ENCODE measurements around the gene ELAVL3.
"Not testable (repeated sequence)": the region's sequence is repeated elsewhere in the genome, so short reads cannot be mapped to it uniquely, and the experiment has no call there.

ELAVL3 gene

GRCh38 chr19:11418549-11419506, 62.0 kb downstream of the ELAVL3 start, which contains the start of gene RGL3:
Gene RGL3, minus strand, starts transcription at chr19:11419314. Its CDS starts 36 bp downstream, at chr19:11419278.
- Mint-ChIP-seq H3K27me3 (peaks cover 71% of the 10 kb centered on the region), H3K4me1 (peaks cover 53% of the 10 kb centered on the region), H3K36me3 (no peaks in the 10 kb centered on the region), H3K4me3 (peak within 1 kb of the TSS; percentile 72), H3K27ac (peak within 1 kb of the TSS; percentile 58), H3K9me3 (no peaks in the 10 kb centered on the region)
- no peak for ATAC-seq

- Mint-ChIP-seq H3K36me3 (no peaks in the 10 kb centered on the region), H3K27ac (peak overlapping the region; percentile 58), H3K27me3 (peaks cover 64% of the 10 kb centered on the region), H3K4me1 (peaks cover 46% of the 10 kb centered on the region), H3K9me3 (no peaks in the 10 kb centered on the region), H3K4me3 (peak overlapping the region; percentile 72)
- no peak for ATAC-seq
These were observed 62.7 kb downstream of the ELAVL3 start for GRCh38 chr19:11418094-11418548.

GRCh38 chr19:11416346-11417052, 64.3 kb downstream of the ELAVL3 start:
- H3K36me3 Mint-ChIP-seq, result no peaks in the 10 kb centered on the region
- no peak overlapping the region for H3K4me3 Mint-ChIP-seq
- ATAC-seq, result no peak
- peaks cover 48% of the 10 kb centered on the region for H3K27me3 Mint-ChIP-seq
- H3K27ac Mint-ChIP-seq, result no peak overlapping the region
- H3K4me1 Mint-ChIP-seq, result peaks cover 30% of the 10 kb centered on the region
- H3K9me3 Mint-ChIP-seq, result no peaks in the 10 kb centered on the region

- H3K4me1 Mint-ChIP-seq, result peaks cover 16% of the 10 kb centered on the region
- ATAC-seq, result no peak
- no peaks in the 10 kb centered on the region for H3K9me3 Mint-ChIP-seq
These were observed 66.3 kb downstream of the ELAVL3 start for GRCh38 chr19:11414544-11414943.

GRCh38 chr19:11410682-11411081, 70.2 kb downstream of the ELAVL3 start:
- H3K9me3 Mint-ChIP-seq, result no peaks in the 10 kb centered on the region
- H3K36me3 Mint-ChIP-seq, result no peaks in the 10 kb centered on the region
- no peak overlapping the region for H3K4me3 Mint-ChIP-seq

More at GRCh38 chr19:11414544-11414943, 66.3 kb downstream of the ELAVL3 start:
- no peak overlapping the region for H3K4me3 Mint-ChIP-seq
- H3K36me3 Mint-ChIP-seq, result no peaks in the 10 kb centered on the region
- H3K27ac Mint-ChIP-seq, result no peak overlapping the region
- H3K27me3 Mint-ChIP-seq, result peaks cover 43% of the 10 kb centered on the region

GRCh38 chr19:11408591-11408990, 72.3 kb downstream of the ELAVL3 start:
- H3K4me1 Mint-ChIP-seq, result peaks cover 7% of the 10 kb centered on the region
- no peak for ATAC-seq
- H3K4me3 Mint-ChIP-seq, result no peak overlapping the region
- no peaks in the 10 kb centered on the region for H3K36me3 Mint-ChIP-seq
- no peaks in the 10 kb centered on the region for H3K9me3 Mint-ChIP-seq
- H3K27ac Mint-ChIP-seq, result no peak overlapping the region
- H3K27me3 Mint-ChIP-seq, result peaks cover 18% of the 10 kb centered on the region

More at GRCh38 chr19:11410682-11411081, 70.2 kb downstream of the ELAVL3 start:
- peaks cover 7% of the 10 kb centered on the region for H3K4me1 Mint-ChIP-seq
- H3K27me3 Mint-ChIP-seq, result peaks cover 18% of the 10 kb centered on the region
- no peak for ATAC-seq
- H3K27ac Mint-ChIP-seq, result no peak overlapping the region

GRCh38 chr19:11406703-11407236, 74.1 kb downstream of the ELAVL3 start:
- peaks cover 18% of the 10 kb centered on the region for H3K27me3 Mint-ChIP-seq
- not testable (repeated sequence) for H3K36me3 Mint-ChIP-seq, H3K4me3 Mint-ChIP-seq, ATAC-seq, H3K27ac Mint-ChIP-seq, H3K4me1 Mint-ChIP-seq, H3K9me3 Mint-ChIP-seq

- Mint-ChIP-seq H3K4me3 (no peak overlapping the region), H3K9me3 (no peaks in the 10 kb centered on the region), H3K4me1 (peaks cover 7% of the 10 kb centered on the region), H3K36me3 (no peaks in the 10 kb centered on the region), H3K27me3 (peaks cover 15% of the 10 kb centered on the region), H3K27ac (no peak overlapping the region)
- ATAC-seq, result peak; percentile 60
These were observed 74.8 kb downstream of the ELAVL3 start for GRCh38 chr19:11405846-11406643.

- no peak overlapping the region for H3K27ac Mint-ChIP-seq
- peaks cover 7% of the 10 kb centered on the region for H3K4me1 Mint-ChIP-seq
- peaks cover 17% of the 10 kb centered on the region for H3K27me3 Mint-ChIP-seq
- no peaks in the 10 kb centered on the region for H3K9me3 Mint-ChIP-seq
- no peaks in the 10 kb centered on the region for H3K36me3 Mint-ChIP-seq
- H3K4me3 Mint-ChIP-seq, result no peak overlapping the region
- ATAC-seq, result no peak
These were observed 76.1 kb downstream of the ELAVL3 start for GRCh38 chr19:11404588-11405222.

GRCh38 chr19:11401808-11402543, 78.9 kb downstream of the ELAVL3 start:
- Mint-ChIP-seq H3K27ac (no peak overlapping the region), H3K36me3 (no peaks in the 10 kb centered on the region), H3K4me3 (no peak overlapping the region), H3K9me3 (no peaks in the 10 kb centered on the region), H3K4me1 (peaks cover 7% of the 10 kb centered on the region), H3K27me3 (peaks cover 19% of the 10 kb centered on the region)
- ATAC-seq, result no peak

Measured in stimulated activated memory B cell treated with anti-CD40 and anti-IgM and Interleukin-4, amounts not matched to agents 10 μg/mL and 1 μg/mL and 100 μg/mL, for 72 hours (primary cell).